ENCODE data around the gene TEX48. TPM values are rescaled to one million over a fixed set of nuclear protein-coding genes. Genes with fewer than 3 reads are reported as not detected.

Gene TEX48
- polyA plus RNA-seq, 1 of the 3 experiments (the other 2 are of a cell fraction) = 0.46 TPM

DNA sequence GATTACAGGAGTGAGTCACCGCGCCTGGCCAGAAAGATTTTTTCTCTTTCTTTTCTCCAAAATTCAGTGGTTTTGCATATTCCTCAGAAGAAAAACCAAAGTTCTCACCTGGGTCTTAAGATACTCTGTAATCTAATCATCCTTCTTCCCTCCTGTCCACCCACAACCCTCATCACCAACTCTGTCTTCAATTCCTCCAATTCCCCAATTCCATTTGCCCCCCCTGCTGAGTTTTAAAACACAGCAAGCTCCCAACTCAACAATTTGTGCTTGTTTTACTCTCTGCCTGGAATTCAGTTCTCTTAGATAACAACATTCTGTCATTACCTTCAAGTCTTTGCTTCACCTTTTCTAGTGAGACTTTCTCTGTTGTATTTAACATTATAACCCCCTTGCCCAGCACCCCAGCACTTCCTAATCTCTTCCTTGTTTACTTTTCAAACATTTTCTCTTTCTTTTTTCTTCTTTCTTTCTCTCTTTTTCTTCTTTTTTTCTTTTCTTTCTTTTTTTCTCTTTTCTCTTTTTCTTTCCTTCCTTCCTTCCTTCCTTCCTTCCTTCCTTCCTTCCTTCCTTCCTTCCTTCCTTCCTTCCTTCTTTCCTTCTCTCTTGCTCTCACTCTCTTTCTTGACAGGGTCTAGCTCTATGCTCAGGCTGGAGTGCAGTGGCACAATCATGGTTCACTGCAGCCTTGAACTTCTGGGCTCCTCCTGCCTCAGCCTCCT is 7.8 kb downstream of the TEX48 start (continued):
- TF ChIP-seq, protein P1, sequence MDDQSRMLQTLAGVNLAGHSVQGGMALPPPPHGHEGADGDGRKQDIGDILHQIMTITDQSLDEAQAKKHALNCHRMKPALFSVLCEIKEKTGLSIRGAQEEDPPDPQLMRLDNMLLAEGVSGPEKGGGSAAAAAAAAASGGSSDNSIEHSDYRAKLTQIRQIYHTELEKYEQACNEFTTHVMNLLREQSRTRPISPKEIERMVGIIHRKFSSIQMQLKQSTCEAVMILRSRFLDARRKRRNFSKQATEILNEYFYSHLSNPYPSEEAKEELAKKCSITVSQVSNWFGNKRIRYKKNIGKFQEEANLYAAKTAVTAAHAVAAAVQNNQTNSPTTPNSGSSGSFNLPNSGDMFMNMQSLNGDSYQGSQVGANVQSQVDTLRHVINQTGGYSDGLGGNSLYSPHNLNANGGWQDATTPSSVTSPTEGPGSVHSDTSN (IDR thresholded peaks at IDR 0.05) = no peak
- TF ChIP-seq, protein P2, sequence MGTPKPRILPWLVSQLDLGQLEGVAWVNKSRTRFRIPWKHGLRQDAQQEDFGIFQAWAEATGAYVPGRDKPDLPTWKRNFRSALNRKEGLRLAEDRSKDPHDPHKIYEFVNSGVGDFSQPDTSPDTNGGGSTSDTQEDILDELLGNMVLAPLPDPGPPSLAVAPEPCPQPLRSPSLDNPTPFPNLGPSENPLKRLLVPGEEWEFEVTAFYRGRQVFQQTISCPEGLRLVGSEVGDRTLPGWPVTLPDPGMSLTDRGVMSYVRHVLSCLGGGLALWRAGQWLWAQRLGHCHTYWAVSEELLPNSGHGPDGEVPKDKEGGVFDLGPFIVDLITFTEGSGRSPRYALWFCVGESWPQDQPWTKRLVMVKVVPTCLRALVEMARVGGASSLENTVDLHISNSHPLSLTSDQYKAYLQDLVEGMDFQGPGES (IDR thresholded peaks at IDR 0.05; ENCODE audit: low read depth, low read length) = no peak

DNA sequence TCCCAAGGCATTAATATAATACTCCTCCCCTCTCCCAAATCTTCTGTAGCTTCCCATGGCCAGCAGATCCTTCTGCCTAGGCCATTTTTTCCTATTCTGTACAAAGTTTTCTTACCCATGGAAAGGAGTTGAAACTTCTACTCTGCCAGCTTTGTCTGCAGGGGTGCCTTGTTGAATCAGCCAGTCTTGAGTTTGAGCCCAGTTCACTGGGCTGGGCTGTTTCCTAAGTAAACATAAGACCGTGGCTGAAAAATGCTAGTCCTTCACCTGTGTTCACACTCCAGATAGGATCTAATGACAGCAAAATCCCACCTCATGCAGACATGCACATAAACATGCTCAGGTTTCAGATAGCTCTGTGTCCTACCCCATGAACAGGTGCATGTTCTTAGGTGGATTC is 10.4 kb downstream of the TEX48 start:
- H3K9me3 ChIP-seq = no peaks in the 10 kb centered on the region
- H3K4me3 ChIP-seq (ENCODE audit: low read depth in 2 of 2, low read length in 1 of 2) = no peak overlapping the region
- H3F3A ChIP-seq (replicated peaks; ENCODE audit: insufficient read depth) = no peaks in the 10 kb centered on the region
- no peaks in the 10 kb centered on the region for H3K9me2 ChIP-seq
- H3K79me2 ChIP-seq (ENCODE audit: insufficient read depth) = no peaks in the 10 kb centered on the region
- H3K27me3 ChIP-seq (ENCODE audit: insufficient read depth) = no peaks in the 10 kb centered on the region
- H3K27ac ChIP-seq (ENCODE audit: low read depth in 2 of 2, low read length in 1 of 2) = no peak overlapping the region
- no peak for TF ChIP-seq MEF2A (IDR thresholded peaks at IDR 0.05; ENCODE audit: borderline replicate concordance, low read depth)
- TF ChIP-seq EP300 (IDR thresholded peaks at IDR 0.05; ENCODE audit: borderline replicate concordance in 1 of 2, low read depth in 1 of 2, low read length in 1 of 2) = no peak
- no peak for TF ChIP-seq USF1 (IDR thresholded peaks at IDR 0.05; ENCODE audit: borderline replicate concordance, low read depth)
- TF ChIP-seq SIN3A (IDR thresholded peaks at IDR 0.05; ENCODE audit: borderline replicate concordance, low read depth, low read length) = no peak
- TF ChIP-seq TAF1 (IDR thresholded peaks at IDR 0.05; ENCODE audit: borderline replicate concordance, low read depth, low read length) = no peak
- TF ChIP-seq, protein P2 (IDR thresholded peaks at IDR 0.05; ENCODE audit: low read depth, low read length) = no peak
- no peak for TF ChIP-seq RCOR1 (IDR thresholded peaks at IDR 0.05; ENCODE audit: low read length)
- TF ChIP-seq, protein P3, sequence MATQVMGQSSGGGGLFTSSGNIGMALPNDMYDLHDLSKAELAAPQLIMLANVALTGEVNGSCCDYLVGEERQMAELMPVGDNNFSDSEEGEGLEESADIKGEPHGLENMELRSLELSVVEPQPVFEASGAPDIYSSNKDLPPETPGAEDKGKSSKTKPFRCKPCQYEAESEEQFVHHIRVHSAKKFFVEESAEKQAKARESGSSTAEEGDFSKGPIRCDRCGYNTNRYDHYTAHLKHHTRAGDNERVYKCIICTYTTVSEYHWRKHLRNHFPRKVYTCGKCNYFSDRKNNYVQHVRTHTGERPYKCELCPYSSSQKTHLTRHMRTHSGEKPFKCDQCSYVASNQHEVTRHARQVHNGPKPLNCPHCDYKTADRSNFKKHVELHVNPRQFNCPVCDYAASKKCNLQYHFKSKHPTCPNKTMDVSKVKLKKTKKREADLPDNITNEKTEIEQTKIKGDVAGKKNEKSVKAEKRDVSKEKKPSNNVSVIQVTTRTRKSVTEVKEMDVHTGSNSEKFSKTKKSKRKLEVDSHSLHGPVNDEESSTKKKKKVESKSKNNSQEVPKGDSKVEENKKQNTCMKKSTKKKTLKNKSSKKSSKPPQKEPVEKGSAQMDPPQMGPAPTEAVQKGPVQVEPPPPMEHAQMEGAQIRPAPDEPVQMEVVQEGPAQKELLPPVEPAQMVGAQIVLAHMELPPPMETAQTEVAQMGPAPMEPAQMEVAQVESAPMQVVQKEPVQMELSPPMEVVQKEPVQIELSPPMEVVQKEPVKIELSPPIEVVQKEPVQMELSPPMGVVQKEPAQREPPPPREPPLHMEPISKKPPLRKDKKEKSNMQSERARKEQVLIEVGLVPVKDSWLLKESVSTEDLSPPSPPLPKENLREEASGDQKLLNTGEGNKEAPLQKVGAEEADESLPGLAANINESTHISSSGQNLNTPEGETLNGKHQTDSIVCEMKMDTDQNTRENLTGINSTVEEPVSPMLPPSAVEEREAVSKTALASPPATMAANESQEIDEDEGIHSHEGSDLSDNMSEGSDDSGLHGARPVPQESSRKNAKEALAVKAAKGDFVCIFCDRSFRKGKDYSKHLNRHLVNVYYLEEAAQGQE (IDR thresholded peaks at IDR 0.05; ENCODE audit: low read depth, low read length) = no peak
- no peak for TF ChIP-seq MAX (IDR thresholded peaks at IDR 0.05; ENCODE audit: low read depth)
- TF ChIP-seq POLR2AphosphoS5 (IDR thresholded peaks at IDR 0.05; ENCODE audit: low read depth, low read length) = no peak
- TF ChIP-seq RXRA (IDR thresholded peaks at IDR 0.05; ENCODE audit: borderline replicate concordance, low read depth) = no peak
- no peak for TF ChIP-seq NFIC (IDR thresholded peaks at IDR 0.05; ENCODE audit: borderline replicate concordance)
- TF ChIP-seq, protein P1 (IDR thresholded peaks at IDR 0.05) = no peak
- TF ChIP-seq SMC3 (IDR thresholded peaks at IDR 0.05; ENCODE audit: low read depth, low read length) = no peak
- TF ChIP-seq RFX5 (IDR thresholded peaks at IDR 0.05; ENCODE audit: low read length) = no peak
- no peak overlapping the region for H3K9ac ChIP-seq
- DNase-seq = no peak
- ChIA-PET CTCF (interaction anchor here (1.3 to 2.0 kb wide), 3 partner anchors 10 to 239 kb away, joined by 3 to 6 read pairs (median 6); no protein-coding TSS in a partner anchor), POLR2A (no interaction called here)
- WGBS (ENCODE audit: low lambda C conversion rate) = 8% methylated on average over 1 of the region's 1 CpG
- H3K4me2 ChIP-seq = no peak overlapping the region
- H2AFZ ChIP-seq (ENCODE audit: low read depth) = no peak overlapping the region
- H4K20me1 ChIP-seq (ENCODE audit: insufficient read depth) = no peaks in the 10 kb centered on the region
- H3K4me1 ChIP-seq (ENCODE audit: control insufficient read depth in 1 of 2, insufficient read depth in 2 of 2, low read depth in 1 of 2, low read length in 1 of 2) = no peaks in the 10 kb centered on the region; a peak in 1 of 4 replicates
- no peaks in the 10 kb centered on the region for H3K36me3 ChIP-seq (replicated peaks in 1 of 2; ENCODE audit: control insufficient read depth in 1 of 2, insufficient read depth in 2 of 2, low read length in 1 of 2)
